Measurements from ENCODE around the gene ACOT12.

ACOT12 gene

GRCh38 chr5:81400375-81400774 lies 6.4 kb upstream of the ACOT12 start:
- no peak for DNase-seq (ENCODE audit: low spot score)

- no peak for DNase-seq (ENCODE audit: low spot score)
Observed at GRCh38 chr5:81398741-81399140, 4.8 kb upstream of the ACOT12 start.

GRCh38 chr5:81397176-81397575 lies 3.2 kb upstream of the ACOT12 start:
- peak; percentile 54 for DNase-seq (ENCODE audit: low spot score)

GRCh38 chr5:81395262-81395661 lies 1.3 kb upstream of the ACOT12 start:
- no peak for DNase-seq (ENCODE audit: low spot score)

- no peak for DNase-seq (ENCODE audit: low spot score)
Observed at GRCh38 chr5:81393430-81393782, 528 bp downstream of the ACOT12 start.

GRCh38 chr5:81389025-81389424 lies 4.9 kb downstream of the ACOT12 start:
- no peak for DNase-seq (ENCODE audit: low spot score)

- DNase-seq (ENCODE audit: low spot score), result no peak
Observed at GRCh38 chr5:81388169-81388568, 5.8 kb downstream of the ACOT12 start.

GRCh38 chr5:81383867-81384266 lies 10.1 kb downstream of the ACOT12 start:
- DNase-seq (ENCODE audit: low spot score), result no peak

GRCh38 chr5:81371354-81371876 lies 22.5 kb downstream of the ACOT12 start:
- DNase-seq (ENCODE audit: low spot score), result no peak

GRCh38 chr5:81370912-81371311 lies 23.0 kb downstream of the ACOT12 start:
- no peak for DNase-seq (ENCODE audit: low spot score)

- DNase-seq (ENCODE audit: low spot score), result no peak
Observed at GRCh38 chr5:81365541-81365940, 28.4 kb downstream of the ACOT12 start.

- DNase-seq (ENCODE audit: low spot score), result no peak
Observed at GRCh38 chr5:81363093-81363871, 30.7 kb downstream of the ACOT12 start.

- no peak for DNase-seq (ENCODE audit: low spot score)
Observed at GRCh38 chr5:81361600-81361999, 32.3 kb downstream of the ACOT12 start.

- no peak for DNase-seq (ENCODE audit: low spot score)
Observed at GRCh38 chr5:81360640-81361039, 33.3 kb downstream of the ACOT12 start.

GRCh38 chr5:81359881-81360280 lies 34.1 kb downstream of the ACOT12 start:
- no peak for DNase-seq (ENCODE audit: low spot score)

- no peak for DNase-seq (ENCODE audit: low spot score)
Observed at GRCh38 chr5:81359108-81359507, 34.8 kb downstream of the ACOT12 start.

GRCh38 chr5:81355291-81356251 lies 38.4 kb downstream of the ACOT12 start:
- DNase-seq (ENCODE audit: low spot score), result no peak

GRCh38 chr5:81354093-81354492 lies 39.8 kb downstream of the ACOT12 start:
- DNase-seq (ENCODE audit: low spot score), result no peak

GRCh38 chr5:81353189-81353588 lies 40.7 kb downstream of the ACOT12 start:
- no peak for DNase-seq (ENCODE audit: low spot score)

GRCh38 chr5:81350507-81350906 lies 43.4 kb downstream of the ACOT12 start:
- no peak for DNase-seq (ENCODE audit: low spot score)

- no peak for DNase-seq (ENCODE audit: low spot score)
Observed at GRCh38 chr5:81349161-81349560, 44.8 kb downstream of the ACOT12 start.

- no peak for DNase-seq (ENCODE audit: low spot score)
Observed at GRCh38 chr5:81345411-81346003, 48.4 kb downstream of the ACOT12 start.

- no peak for DNase-seq (ENCODE audit: low spot score)
Observed at GRCh38 chr5:81344736-81345135, 49.2 kb downstream of the ACOT12 start.
